Measurements from ENCODE around the gene STYXL1.

GRCh38 chr7:75985009-75985517 lies 62.7 kb downstream of the STYXL1 start:
- TF ChIP-seq EZH2 (IDR thresholded peaks at IDR 0.05; ENCODE audit: insufficient read depth, poor library complexity, severe bottlenecking), result no peak
- TF ChIP-seq EZH2phosphoT487 (IDR thresholded peaks at IDR 0.05; ENCODE audit: insufficient read depth, low read depth), result no peak

Data from GM23248 (cell line).